NCI-H1436 (cell line): ENCODE results near the gene BMP7.
"Not testable (repeated sequence)": the region's sequence is repeated elsewhere in the genome, so short reads cannot be mapped to it uniquely, and the experiment has no call there.

Experiments used
- DNase-seq: peaks from one replicate; lab custom pipeline; 2025; lab: John Stamatoyannopoulos, UW

The BMP7 gene

DNA sequence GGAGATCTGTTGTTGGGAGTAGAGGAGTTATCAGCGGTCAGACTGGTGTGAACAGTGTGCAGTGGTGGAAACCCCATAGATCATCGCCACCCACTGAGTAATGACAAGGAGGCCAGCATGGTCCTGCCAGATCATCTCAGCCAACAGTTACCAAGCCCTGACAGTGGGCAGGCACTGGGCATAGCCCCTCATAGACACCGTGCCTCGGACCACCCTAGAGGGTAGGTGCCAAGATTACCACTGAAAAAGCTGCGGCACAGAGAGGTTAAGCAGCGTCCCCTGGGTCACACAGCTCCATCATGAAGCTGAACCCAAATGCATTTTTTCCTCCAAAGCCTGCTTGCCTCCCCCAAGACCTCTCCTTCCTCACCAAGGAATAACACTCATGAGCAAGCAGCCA, 21.5 kb upstream of the BMP7 start:
- DNase-seq: no peak

- DNase-seq: no peak
Observed at GRCh38 chr20:57287007-57287880, 20.8 kb upstream of the BMP7 start.

- DNase-seq: no peak
Observed at GRCh38 chr20:57283860-57284259, 17.4 kb upstream of the BMP7 start.

DNA sequence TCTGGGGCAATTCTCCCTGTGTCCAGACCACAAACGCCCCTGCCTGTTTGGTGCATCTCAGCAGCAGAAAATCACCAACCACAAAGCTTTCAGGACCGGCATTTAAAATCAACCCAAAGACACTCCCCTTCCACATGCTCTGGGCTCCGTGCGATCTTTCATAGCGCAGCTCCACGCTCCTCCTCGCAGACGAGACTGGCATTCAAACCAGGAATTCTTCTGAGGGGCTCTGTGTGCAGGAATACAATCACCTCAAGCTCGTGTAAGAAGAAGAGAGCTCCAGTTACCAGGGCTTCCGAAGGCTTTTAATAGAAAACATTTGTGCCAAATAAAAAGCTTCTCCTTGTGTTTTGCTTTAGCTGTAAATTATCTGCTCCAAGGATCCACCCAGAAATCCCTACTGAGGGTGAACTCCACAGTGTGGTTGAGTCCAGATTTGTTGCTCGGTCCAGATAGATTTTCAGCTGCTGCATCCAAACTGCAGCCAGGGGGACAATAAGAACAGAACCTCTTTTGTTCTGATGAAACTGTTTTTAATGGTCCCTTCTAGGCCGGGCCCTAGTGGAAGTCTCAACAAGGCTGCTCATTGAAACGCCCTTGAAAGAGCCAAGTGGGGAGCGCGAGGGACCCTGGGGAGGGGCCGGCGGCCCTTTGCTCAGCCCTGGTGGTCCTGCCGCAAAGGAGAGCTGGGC, 16.4 kb upstream of the BMP7 start:
- no peak for DNase-seq

DNA sequence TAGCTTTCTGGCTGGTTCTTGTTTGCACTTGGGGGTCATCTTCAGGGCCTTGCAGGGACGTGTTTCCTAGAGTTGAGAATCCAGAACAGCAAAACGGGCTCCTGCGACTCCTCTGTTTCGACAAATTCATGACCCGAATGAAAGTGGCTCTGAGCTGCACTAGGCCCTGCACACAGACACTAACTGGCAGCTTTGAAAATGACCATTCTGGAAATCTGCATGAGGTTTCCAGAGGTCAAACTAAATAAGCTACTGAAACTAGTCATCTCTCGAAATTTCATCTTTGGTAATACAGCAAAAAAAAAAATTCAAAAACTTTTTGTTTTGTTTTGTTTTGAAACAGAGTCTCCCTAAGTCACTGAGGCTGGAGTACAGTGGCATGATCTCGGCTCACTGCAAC, 15.5 kb upstream of the BMP7 start:
- no peak for DNase-seq

- no peak for DNase-seq
Observed at GRCh38 chr20:57280221-57280620, 13.8 kb upstream of the BMP7 start.

- not testable (repeated sequence) for DNase-seq
Observed at GRCh38 chr20:57279548-57279947, 13.1 kb upstream of the BMP7 start.

DNA sequence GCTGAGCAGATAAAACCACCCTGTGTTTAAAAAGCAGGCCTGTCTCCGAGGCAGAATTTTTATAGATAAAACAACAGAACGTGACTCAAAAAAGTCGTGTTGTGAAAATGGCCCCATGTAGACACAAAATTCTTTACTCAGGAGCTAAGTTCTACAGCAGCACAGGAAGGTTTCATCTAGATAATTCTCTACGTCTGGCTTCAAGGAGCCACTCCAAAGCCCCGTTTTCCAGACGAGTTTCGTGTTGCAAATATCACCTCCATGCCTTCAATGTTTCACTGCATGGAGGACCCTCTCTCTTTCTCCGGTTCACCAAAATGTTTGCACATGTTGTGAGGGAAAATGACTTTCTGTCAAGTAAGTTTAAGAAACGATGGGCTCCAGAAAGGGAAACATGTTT, 12.0 kb upstream of the BMP7 start:
- no peak for DNase-seq

DNA sequence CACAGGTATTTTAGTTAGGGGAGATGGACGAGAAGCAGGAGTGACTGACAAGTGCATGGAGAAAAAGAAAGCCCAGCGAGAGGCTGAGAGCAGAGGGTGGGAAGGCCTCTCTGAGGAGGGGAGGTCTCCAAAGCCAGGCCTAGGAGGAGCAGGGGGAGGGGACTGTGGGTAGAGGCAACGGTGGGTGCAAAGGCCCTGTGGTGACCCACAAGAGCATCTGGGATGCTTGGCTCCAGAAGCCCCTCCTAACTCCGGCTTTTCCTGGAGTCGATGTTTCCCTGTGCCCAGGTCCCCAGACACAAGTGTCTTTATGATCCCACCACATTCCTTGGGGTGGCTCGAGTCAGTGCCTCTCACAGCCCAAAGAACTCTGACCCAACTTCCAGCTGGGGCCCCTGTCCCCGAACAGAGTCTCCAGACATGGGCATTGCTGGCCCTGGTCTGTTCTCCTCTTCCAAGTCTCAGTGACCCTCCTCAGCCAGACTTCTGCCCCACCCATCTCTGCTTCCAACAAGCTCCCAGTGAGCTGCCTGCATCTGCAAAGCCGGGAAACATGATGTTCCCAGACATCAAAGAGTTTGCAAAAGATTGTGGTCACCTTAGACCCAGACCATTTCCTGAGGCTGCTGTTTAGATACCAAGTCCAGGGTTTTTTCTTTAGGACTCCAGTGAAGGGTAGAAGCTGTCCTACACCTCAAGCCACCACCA, 11.1 kb upstream of the BMP7 start:
- no peak for DNase-seq

DNA sequence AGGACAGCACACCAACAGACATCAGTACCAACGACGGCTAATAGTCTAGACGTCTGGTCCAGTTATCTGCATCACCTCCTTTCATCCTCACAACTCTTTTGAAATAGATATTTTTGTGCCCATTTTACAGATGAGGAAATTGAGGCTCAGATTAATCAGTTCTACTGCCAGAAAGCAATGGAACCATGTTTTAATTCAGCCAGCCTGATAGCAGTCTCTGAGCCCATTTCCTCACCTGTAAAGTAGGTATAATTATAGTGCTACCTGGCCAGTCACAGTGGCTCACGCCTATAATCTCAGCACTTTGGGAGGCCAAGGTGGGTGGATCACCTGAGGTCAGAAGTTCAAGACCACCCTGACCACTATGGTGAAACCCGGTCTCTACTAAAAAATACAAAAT, 9.8 kb upstream of the BMP7 start:
- DNase-seq: no peak

DNA sequence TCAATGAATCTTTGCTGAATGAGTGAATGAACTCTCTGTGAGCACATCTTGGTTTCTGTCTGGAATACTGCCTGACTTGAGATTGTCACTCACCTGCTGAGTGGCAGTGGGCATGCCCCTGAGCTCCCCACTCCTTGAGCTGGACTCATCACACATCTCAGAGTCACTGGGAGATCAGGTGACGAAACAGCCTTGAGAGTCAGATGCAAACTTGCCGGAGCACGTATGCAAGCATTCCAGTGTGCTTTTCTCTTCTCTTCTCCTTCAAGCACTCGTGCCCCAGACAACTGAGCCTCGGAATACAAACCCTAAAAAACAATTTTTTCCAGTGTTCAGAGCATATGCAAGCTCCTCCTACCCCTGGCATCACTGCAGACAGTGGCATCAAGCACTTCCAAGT, 9.4 kb upstream of the BMP7 start:
- no peak for DNase-seq

DNA sequence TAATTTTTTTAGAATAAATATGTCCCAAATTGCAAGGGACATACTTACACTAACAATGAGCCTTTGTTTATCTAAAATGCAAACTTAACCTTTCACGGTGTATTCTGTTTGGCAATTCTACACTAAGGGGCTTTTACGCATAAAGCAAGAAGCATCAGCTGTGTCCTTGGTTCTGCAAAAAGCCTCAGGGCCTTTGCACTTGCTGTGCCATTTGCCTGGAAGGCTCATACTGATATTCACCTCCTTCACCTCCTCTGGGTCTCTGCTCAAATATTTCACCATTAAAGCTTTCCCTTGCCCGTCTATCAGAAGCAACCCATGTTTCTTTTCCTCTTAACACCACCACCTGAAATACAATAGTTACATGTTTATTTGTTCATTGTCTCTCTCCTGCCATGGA, 8.9 kb upstream of the BMP7 start:
- no peak for DNase-seq

DNA sequence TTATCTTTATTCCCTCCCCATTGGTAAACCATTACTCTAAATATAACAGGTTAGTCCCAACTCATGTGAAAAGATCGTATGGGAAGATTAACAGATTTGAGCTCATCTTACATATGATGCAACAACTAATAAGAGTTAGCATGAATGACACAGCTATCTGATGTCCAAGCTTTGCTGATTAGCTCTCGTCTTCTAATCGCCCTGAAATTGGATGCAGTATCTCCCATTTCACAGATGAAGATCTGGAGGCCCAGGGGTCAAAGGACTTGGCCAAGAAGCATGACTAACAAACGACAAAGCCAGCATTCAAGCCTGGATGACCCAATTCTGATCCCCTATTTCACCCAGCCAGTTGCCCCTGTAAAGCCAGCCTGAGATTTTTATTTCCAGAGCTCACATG, 8.4 kb upstream of the BMP7 start:
- no peak for DNase-seq

DNA sequence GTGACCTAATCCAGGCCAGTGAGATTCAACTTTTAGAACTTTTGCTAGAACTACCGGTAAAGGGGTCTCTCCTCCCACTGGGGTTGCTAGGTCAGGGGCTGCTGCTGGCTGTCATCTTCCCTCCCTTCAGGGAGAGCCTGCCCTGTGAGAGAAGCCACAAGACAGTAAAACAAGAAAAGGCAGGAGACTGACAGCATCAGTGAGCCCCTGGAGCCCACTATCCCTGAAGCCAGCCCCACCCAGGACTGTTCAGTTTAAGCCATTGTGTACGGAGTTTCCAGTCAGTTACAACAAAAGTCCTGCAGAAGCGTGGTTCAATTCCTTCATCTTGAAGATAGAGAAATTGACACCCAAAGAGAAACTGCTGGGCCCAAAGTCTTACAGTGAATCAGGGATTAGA, 7.9 kb upstream of the BMP7 start:
- DNase-seq: no peak

- DNase-seq: no peak
Observed at GRCh38 chr20:57272883-57273535, 6.6 kb upstream of the BMP7 start.

- DNase-seq: no peak
Observed at GRCh38 chr20:57270204-57270984, 4.0 kb upstream of the BMP7 start.

DNA sequence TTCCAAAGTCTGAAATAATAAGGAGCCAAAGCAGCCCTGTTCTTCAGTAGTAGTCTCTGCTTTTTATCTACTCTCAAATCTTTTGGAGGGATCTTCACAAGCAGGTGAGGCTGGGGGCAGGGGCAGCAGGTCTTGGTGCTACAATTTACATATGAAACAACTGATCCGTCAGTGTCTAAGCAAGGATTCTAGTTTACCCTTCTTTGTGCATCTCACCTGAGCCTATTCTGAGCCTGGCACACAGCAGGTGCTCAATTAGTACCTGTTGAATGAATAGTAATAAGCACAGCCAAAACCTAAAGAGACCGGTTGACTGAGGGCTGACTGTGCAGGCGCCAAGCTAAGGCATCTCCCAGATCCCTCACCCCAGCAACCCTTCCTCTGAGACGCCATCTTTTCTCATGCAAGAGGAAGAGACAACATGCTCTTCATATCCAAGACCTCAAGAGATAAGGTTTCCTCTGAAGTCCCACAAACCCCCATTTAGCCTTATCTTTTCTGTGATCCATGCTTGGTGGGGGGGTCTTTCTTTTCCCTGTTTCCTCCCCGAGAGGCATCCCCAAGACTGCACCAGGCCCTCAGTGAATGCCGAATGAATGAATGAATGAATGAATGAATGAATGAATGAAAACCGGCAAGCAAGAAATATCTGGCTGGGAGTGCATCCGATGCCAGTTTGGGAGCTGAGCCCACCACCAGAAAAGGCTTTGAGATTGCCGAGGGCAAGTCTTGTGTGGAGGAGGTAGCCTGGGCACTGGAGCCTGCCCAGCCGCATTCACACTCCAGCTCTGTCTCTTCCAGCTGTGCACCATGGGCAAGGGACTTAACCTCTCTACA, 2.9 kb upstream of the BMP7 start:
- no peak for DNase-seq

DNA sequence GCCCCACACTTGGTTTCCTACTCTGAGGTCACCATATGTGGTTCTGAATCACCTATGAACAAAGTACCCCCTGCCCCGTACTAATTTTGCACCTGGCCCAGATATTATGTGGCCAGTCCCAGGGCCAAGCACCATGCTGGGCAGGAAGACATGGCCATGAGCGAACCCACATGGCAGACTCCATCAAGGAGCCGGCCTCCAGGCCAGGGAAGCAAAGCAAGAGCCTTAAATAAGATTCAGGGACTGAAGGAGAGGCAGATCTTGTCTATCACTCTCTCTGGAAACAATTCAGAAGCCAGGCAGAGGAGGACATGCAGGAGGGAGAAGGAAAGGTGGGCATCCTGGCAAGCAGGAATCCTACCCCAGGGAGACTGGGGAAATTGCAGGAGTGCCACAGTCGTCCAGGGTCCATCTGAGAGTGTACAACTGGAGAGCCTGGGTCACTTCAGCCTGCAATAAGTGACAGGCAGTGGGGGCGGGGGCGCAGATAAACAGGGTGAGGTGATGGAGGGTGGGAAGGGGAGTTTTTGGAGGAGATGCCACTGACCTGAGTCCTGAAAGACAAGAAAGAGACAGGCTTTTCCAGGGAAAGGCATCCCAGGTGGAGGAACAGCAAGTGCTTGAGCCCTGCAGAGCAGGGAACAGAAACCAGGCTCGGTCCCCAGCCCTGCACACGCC, 2.1 kb upstream of the BMP7 start:
- no peak for DNase-seq

- no peak for DNase-seq
Observed at GRCh38 chr20:57267158-57267821, 849 bp upstream of the BMP7 start.

DNA sequence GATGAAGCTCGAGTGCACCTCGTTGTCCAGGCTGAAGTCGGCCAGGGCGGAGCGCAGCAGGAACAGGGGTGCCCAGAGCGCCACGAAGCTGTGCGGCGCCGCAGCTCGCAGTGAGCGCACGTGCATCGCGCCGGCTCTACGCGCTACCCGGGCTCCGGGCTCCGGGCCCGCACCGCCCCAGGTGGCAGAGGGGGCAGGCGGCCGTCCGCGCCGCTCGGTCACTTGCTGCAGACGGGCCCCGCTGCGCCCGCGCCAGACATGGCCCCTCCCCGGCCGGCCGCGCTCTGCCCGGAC, 497 bp downstream of the BMP7 start:
- no peak for DNase-seq
